Activated gamma-delta T cell (primary cell): ENCODE measurements around the gene NXPE3.

Experiments used
- DNase-seq: peaks from one replicate; lab custom pipeline; 2025; lab: John Stamatoyannopoulos, UW

NXPE3 gene

GRCh38 chr3:101828691-101829436 lies 49.9 kb downstream of the NXPE3 start:
- DNase-seq, result no peak

- DNase-seq, result no peak
These were observed 50.4 kb downstream of the NXPE3 start for GRCh38 chr3:101829437-101829830.

- no peak for DNase-seq
These were observed 50.9 kb downstream of the NXPE3 start for GRCh38 chr3:101829874-101830273.

GRCh38 chr3:101833446-101833974 lies 54.5 kb downstream of the NXPE3 start:
- DNase-seq, result no peak

- no peak for DNase-seq
These were observed 56.7 kb downstream of the NXPE3 start for GRCh38 chr3:101835676-101836075.

- no peak for DNase-seq
These were observed 57.1 kb downstream of the NXPE3 start for GRCh38 chr3:101836160-101836559.

GRCh38 chr3:101836652-101837598 lies 57.9 kb downstream of the NXPE3 start:
- DNase-seq, result no peak

- no peak for DNase-seq
These were observed 59.7 kb downstream of the NXPE3 start for GRCh38 chr3:101838691-101839090.

GRCh38 chr3:101840066-101840465 lies 61.1 kb downstream of the NXPE3 start:
- DNase-seq, result no peak

- no peak for DNase-seq
These were observed 63.4 kb downstream of the NXPE3 start for GRCh38 chr3:101842245-101842934.

- no peak for DNase-seq
These were observed 63.9 kb downstream of the NXPE3 start for GRCh38 chr3:101842935-101843330.

GRCh38 chr3:101845425-101845824 lies 66.4 kb downstream of the NXPE3 start:
- no peak for DNase-seq

- no peak for DNase-seq
These were observed 67.7 kb downstream of the NXPE3 start for GRCh38 chr3:101846709-101847108.

- no peak for DNase-seq
These were observed 68.3 kb downstream of the NXPE3 start for GRCh38 chr3:101847328-101847727.

- DNase-seq, result no peak
These were observed 69.3 kb downstream of the NXPE3 start for GRCh38 chr3:101848326-101848725.

GRCh38 chr3:101848754-101849713 lies 70.0 kb downstream of the NXPE3 start, which contains the start of gene NFKBIZ:
NFKBIZ (plus strand) TSS chr3:101849514; CDS start chr3:101849629, 115 bp downstream.
- peak; percentile 93 for DNase-seq

GRCh38 chr3:101849714-101850245 lies 70.8 kb downstream of the NXPE3 start:
- DNase-seq, result no peak

- DNase-seq, result no peak
These were observed 71.4 kb downstream of the NXPE3 start for GRCh38 chr3:101850246-101851051.

GRCh38 chr3:101851072-101851770 lies 72.2 kb downstream of the NXPE3 start:
- DNase-seq, result no peak
